ENCODE data around the gene IMPDH2. TPM values are rescaled to one million over a fixed set of nuclear protein-coding genes. Genes with fewer than 3 reads are reported as not detected.

The IMPDH2 gene
- 38.6 TPM for total RNA-seq

DNA sequence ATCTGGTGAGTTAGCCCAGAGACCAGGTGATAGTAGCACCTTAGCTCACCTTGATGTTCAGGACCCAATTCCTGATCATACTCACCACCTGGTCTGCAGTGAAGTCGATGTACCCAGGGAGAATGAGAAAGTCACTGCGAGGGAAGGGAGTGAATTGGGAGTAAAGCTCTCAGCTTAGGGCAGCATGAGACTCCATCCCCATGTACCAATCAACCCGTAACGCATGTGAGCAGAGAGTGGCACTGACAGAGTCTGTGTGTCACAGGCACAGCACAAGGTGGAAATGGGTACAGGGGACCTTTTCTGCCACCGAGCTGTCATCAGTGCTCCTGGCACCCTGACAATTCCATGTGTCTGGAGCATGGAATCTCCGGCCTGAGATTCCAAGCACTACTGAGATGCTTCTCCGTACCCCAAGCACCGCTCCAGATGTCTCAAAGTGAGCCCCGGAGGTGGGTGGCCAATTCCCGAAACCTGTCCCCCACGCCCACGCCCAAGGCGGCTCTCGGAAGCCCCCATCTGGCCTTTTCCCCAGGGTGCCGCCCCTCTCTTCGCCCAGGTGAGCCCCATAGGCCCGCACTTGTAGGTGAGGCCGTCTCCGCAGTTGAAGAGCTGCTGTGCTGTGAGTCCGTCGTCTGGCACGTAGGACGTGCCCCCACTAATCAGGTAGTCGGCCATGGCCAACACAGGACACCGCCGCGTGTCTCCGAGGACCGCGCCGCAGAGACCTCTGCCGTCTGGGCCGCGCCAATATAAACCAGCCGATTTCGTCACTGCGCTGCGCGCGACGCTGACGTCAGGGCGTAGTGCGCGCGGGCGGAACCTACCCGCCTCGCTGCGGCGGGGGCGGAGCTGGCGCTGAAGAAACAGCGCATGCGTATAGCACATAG lies at the start of gene IMPDH2:
IMPDH2 (minus strand) TSS at position 726 of the 890 bp plus-strand sequence; CDS start at position 678, 48 bp downstream.
- peak; percentile 92 for ATAC-seq
- peak; percentile 95 for DNase-seq (ENCODE audit: low spot score)

DNA sequence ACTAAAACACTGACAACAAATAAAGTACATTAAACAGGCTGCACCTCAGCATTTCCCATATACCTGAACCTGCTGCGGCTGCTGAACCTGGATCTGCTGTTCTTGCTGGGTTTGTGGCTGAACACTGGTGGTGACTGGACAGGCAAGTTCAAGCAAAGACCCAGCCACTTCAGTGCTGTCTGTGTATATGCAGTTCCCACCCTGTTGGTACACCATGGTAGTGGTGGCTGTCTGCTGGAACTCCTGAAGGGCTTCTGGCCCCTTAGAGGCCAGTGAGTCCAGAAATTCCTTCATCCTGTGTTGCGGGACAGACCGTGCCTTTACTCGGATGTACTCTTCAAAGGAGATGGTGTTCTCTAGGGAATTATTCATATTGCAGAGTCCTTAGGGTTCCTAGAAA lies 47.4 kb upstream of the IMPDH2 start:
- ATAC-seq (no peak), DNase-seq (ENCODE audit: low spot score) (no peak)

DNA sequence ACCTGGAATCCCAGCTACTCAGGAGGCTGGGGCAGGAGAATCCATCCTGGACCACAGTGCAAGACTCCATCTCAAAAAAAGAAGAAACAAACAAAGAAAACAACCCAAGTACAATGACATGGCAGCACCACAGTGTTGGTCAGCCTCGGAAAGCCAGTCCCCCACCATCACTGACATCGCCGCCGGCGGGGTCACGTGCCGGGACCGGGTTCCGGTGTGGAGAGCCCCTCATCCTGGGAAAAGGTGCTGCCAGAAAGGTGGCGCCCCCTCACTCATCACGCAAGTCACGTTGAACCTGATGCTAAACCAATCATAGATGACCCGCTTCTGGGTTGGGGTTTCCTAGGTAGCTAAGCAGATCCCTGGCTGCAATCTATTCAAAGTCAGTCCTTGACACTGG lies 46.9 kb upstream of the IMPDH2 start:
- ATAC-seq (no peak), DNase-seq (ENCODE audit: low spot score) (no peak)

DNA sequence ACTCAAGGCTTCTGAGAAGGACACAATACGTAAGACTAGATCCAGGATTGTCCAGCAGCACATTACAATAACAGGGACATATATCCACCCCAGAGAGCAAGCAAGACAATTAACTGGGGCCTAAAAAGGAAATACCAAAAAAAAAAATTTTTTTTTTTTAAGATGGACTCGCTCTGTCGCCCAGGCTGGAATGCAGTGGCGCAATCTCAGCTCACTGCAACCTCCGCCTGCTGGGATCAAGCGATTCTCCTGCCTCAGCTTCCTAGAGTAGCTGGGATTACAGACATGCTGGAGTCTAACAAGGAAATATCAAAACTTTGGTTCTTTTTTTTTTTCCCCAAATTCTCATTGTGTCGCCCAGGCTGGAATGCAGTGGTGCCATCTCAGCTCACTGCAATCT lies 28.8 kb upstream of the IMPDH2 start:
- DNase-seq (ENCODE audit: low spot score) (no peak), ATAC-seq (no peak)

DNA sequence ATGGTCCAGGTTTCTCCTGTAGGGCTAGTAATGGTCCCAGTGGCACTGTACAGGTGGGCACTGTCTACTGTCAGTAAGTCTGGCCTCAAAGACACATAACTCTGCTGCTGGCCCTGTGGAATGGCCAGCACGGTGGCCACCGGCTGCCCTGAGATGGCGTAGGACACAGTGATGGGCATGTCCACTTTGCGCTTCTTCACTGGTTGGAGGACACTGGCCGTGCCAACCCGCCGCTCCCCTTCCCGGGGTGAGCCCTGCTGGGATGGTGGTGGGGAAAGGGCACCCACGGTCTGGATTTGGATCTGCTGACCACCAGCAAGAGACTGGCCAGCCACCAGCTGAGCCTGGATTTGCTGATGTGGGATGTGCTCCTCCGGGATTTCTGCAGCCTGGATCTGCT lies 28.1 kb upstream of the IMPDH2 start:
- DNase-seq (ENCODE audit: low spot score) = no peak
- no peak for ATAC-seq

DNA sequence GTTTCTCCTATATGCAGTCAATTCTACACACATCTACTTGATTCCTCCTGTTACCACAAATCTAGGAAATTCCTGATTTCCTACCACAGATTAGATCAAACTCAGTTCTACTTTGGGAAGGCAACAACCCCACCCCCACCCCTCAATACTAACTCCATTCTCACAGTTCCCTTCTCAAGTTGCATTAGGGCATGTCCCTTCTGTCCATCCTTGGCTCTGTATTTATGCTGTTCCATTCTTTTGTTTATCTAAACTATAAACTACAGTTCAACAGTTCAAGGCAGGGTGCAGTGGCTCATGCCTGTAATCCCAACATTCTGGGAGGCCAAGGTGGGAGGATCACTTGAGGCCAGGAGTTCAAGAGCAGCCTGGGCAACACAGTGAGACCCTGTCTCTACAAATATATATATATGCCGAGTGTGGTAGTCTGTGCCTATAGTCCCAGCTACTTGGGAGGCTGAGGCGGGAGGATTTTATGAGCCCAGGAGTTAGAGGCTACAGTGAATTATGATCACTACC lies 25.2 kb upstream of the IMPDH2 start:
- ATAC-seq (no peak), DNase-seq (ENCODE audit: low spot score) (no peak)

DNA sequence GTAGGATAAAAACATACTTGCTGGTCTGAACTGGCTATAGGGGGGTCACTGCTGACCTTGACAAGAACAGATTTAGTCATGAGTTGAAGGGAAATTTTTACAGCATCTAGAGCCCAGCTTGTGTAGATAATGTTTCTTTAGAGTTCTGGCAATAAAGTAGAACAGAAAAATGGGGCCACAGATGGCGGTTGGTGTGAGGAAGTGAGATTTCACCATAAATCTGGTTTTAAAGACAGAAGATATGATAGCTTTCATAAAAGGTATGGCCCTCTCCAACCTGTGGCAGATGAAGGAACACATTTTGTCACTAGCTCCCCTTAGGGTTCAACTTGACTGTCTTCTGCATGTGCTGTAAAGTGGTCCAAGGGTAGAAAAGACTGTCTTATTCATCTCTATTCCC lies 24.3 kb upstream of the IMPDH2 start:
- DNase-seq (ENCODE audit: low spot score) = no peak
- ATAC-seq = no peak

DNA sequence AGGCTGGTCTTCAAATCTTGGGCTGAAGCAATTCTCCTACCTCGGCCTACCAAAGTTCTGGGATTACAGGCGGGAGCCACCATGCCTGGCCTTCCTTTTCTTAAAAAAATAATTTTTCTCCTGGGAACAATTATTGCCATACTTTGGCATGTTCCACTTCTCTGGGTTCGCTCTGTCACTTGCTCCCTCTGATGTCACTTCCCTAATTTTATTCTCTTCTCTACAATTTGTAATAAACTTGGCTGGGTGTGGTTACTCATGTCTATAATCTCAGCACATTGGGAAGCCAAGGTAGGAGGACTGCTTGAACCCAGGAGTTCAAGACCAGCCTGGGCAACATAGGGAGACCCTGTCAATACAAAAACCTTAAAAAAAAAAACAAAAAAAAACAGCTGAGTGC lies 6.1 kb upstream of the IMPDH2 start:
- DNase-seq (ENCODE audit: low spot score) = no peak
- no peak for ATAC-seq

DNA sequence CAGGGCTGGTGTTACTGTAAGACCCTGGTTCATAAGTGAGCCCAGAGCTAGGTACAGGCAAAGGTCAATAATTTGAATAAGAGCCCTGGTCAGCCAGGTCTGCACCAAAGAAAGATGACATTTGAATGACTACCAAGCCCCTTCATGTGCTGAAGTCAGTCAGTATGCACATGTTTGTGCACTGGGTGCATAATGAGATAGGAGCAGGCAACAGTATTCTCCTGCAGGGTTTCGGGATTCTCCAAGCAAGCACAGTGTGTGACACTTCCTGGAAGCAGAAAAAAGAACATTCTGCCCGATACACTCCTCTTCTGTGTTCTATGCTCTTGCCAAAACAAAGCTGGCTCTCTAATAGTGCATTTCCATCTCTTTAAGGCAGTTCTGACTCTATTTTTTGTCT lies 5.5 kb upstream of the IMPDH2 start:
- DNase-seq (ENCODE audit: low spot score) (no peak), ATAC-seq (no peak)

DNA sequence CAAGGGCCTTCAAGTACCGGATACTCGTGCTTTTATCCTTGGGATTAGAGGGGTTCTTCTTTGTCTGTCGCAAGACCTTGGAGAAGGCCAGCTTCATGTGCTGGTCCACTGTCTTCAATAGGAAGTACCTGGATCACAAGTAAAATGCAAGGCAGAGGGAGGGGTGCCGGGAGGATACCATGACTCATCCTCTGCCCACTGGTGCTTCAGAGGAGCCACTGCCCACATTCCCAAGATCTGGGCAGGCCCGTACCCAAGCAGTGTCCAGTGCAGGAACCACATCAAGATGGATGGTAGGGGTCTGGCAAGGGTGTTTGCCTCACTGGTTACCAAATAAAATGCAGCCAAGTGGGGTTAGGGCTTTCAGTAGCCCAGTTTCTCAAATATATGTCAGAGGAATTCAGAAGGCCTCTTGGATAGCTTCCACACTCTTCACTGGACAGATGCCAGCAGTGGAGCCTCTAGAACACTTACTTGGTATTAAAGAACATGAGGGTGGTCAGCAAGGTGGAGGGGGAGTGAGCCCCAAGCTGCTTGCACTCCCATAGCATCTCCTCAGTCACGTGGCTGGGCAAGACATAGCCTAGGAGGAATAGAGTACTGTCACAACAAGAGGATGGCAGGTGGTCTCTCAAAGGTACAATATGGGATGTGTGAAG lies 3.6 kb upstream of the IMPDH2 start:
- no peak for ATAC-seq
- no peak for DNase-seq (ENCODE audit: low spot score)

DNA sequence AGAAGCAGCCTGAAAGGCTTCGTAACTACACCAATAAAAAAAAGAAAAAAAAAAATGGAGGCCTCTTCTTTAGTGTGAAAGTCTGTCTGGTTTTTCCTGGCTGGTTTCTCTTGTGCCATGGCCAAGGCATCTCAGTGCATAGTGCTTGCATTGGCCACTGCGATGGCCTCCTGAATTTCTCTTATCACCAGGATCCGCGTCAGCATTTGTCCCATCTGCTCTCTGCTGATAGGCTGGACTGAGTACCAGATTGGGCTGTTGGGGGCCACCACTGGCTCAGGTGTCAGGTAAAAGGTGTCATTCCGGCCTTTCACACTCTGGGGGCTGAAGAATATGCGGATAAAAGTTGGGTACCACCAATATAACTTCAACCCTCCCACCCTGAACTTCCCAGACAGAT lies 1.1 kb upstream of the IMPDH2 start:
- DNase-seq (ENCODE audit: low spot score) (no peak), ATAC-seq (no peak)

DNA sequence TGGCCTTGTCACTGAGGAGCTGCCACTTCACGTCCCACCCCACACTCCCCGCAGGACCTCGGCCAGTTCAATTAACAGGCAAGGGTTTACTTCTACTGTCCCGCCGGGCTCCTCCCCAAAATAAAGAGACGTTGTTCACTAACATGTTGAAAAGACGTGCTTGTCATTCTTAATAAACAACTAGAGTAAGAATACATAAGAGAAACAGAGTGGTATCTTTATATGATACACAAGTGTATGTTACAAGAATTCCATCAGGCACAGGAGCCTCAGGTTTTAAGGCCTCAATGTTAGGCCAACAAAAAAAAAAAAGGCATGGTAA lies 326 bp upstream of the IMPDH2 start:
- ATAC-seq = no peak
- no peak for DNase-seq (ENCODE audit: low spot score)

DNA sequence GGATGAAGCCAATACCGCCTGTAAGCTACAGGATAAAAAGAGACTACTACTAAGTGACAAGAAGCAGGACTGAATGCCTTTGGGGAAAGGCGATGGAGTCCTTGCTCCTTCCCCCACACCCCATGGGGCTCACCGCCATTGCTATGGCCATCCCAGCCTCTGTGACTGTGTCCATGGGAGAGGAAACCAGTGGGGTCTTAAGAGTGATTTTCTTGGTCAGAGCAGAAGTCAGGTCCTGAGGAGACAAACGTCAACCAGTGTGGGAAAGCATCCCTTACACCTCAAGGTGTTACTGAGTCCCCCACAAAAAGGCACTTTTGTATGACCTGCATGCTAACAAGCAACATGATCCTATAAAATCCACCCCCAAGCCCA lies 913 bp downstream of the IMPDH2 start:
- DNase-seq (ENCODE audit: low spot score) = no peak
- no peak for ATAC-seq

DNA sequence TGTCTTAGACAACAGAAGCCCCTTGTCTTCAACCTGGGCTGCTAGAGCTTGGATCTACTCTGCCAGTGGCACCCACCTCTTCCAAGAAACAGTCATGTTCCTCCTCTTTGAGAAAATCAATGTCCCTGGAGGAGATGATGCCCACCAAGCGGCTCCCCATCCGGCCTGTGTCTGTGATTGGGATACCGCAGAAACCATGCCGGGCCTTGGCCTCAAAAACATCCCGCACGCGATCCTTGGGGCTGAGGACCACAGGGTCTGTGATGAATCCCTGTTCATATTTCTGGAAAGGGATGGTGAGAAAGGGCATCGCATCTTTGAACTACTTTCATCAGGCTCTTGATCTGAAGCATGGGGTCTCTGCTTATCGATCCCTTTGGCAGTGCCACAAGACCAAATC lies 1.6 kb downstream of the IMPDH2 start:
- ATAC-seq (no peak), DNase-seq (ENCODE audit: low spot score) (no peak)

DNA sequence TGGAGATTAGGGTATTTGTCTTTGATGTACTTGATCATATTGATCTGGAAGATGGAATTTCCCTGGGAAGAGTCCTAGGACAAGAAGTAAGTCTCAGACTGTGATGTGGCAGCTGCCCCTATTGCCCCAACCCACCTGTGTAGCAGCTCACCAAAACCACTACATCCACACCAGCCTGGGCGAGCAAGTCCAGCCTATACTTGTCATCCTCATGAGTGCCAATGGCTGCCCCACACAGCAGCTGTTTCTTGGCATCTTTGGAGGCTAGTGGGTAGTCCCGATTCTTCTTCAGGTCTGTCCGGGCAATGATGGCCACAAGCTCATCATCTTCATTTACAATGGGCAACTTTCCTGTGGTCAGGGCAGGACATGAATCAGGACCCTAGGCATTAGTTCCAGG lies 2.7 kb downstream of the IMPDH2 start:
- ATAC-seq (no peak), DNase-seq (ENCODE audit: low spot score) (no peak)

DNA sequence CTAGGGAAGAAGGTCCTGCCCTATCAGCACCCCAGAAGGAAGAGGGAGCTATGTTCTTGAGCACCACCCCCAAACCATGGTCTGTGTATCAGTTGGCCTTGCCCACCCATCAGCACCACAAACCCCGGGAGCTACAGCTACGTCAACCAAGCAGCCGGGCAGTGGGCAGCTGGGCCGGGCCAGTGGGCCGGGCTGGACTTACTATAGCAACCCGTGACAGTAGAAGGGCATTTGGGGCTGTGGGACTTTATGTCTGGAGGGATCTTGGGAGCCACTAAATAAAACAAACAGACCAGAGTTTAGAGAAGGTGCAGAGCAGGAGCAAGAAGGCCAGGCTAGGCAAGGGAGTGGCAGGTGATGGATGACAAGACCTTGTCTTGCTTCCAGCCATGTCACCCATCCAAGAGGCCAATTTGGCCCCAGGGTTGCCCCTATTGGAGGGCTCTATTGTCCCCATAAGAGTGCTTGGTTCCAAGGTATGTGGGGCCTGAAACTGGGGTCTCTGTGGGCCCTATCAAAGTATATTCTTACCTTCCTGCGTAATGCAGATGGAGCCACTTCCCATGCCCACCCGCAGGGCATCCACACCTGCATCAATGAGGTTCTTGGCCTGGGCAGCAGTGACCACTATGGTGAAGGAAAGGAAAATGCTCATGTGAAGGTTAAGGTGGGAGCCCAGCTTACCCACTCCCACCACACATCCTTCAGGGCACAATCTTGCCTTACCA lies 3.2 kb downstream of the IMPDH2 start:
- ATAC-seq (no peak), DNase-seq (ENCODE audit: low spot score) (no peak)

DNA sequence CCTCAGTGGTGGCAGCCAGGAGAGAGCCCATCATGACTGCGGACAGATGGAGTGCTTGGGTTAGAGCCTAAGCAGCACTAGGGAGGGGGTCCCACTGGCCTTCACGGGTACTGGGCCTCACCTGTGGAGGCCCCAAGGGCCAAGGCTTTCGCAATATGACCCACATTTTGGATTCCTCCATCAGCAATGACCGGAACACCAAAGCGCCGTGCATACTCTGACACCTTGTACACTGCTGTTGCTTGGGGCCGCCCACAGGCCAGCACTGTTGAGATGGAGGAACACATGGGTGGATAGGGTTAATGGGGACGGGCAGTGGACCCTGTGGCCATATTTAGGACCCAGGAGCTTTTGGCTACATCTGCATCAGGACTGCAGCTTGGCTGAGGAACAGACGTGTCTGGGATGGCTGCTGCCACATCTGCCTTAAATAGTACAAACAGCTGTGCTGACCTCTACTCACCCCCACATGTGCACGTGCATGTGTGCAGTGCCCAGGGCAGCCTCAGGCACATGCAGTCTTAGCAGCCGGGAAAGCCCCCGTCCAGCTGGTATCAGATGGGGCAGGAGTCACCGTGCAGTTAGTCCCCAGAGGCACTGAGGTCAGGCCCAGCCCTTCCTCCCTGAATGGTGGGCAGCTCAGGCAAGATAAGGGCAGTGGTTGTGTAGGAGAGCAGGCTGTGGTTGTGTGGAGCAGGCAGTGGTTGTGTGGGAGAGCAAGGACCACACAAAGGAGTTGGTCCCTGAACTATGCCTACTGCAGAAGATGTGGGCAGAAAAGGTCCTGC lies 4.0 kb downstream of the IMPDH2 start:
- DNase-seq (ENCODE audit: low spot score) (no peak), ATAC-seq (no peak)

DNA sequence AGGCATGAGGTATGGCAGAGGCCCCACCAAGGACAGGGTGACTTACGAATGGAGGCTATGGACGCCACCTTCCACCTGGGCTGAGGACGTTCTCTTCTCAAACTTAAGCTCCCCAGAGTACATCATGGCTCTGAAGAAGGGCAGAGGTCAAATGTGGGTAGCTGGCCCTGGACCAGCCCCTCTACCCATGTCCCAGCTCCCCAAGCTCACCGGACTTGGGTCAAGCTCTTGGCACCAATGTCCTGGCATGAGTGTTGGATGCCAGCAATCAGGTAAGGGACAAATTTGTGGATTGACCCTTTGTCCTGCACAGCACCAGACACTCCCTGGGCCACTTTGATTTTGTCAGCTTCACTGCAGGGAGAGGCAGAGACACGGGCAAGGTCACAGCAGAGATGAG lies 4.7 kb downstream of the IMPDH2 start:
- no peak for ATAC-seq

DNA sequence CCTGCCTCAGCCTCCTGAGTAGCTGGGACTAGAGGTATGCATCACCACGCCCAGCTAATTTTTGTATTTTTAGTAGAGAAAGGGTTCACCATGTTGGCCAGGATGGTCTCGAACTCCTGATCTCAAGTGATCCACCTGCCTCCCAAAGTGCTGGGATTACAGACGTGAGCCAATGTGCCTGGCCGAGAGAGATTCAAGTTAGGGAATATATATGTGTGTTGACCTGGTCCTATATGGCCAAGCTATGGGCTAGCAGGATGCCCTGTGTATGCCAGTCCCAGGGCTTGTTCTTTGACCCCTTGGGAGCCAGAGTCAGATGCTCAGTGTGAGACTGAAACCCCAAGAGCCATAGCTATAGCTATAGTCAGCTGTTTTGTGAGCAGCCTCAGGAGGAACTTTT lies 5.4 kb downstream of the IMPDH2 start:
- DNase-seq (ENCODE audit: low spot score) = no peak
- ATAC-seq = no peak

More for the DNA sequence above, 4.7 kb downstream of the IMPDH2 start:
- no peak for DNase-seq (ENCODE audit: low spot score)

DNA sequence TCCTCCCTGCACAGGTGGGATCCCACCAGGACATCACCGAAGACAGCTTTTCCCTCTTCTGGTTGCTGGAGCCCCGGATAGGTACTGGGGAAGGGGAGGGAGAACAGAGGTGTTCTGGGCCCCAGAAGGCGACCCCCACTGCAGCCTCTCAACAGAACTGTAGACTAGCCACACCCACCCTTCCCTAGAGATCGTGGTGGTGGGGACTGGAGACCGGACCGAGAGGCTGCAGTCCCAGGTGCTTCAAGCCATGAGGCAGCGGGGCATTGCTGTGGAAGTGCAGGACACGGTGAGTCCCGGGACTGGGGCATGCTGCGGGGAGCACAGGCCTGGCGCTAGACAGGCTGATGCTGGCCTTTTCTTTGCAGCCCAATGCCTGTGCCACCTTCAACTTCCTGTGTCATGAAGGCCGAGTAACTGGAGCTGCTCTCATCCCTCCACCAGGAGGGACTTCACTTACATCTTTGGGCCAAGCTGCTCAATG lies 6.5 kb downstream of the IMPDH2 start:
- no peak for ATAC-seq
- no peak for DNase-seq (ENCODE audit: low spot score)

Data from left lobe of liver (tissue), 2 donors.